Liver (tissue), 9 donors: ENCODE results near the gene CPAMD8. TPM values are rescaled to one million over a fixed set of nuclear protein-coding genes. Genes with fewer than 3 reads are reported as not detected.

Source experiments
- DNase-seq: peaks from one replicate; pipeline ENCODE4 v3.0.0-alpha.2; 2017; ENCODE audit warnings: low spot score
- H3K27ac ChIP-seq, 2 donors: one replicate each; pipeline ENCODE4 v1.7.0; 2013; ENCODE audit warnings: inconsistent platforms in 2 of 2, low read length in 2 of 2, control low read depth in 1 of 2, low read depth in 1 of 2, mild to moderate bottlenecking in 1 of 2
- H3K27me3 ChIP-seq, 4 donors: one replicate each; pipeline versions ENCODE4 v1.6.1 to v1.7.0; 2013; ENCODE audit warnings: low read length in 3 of 4, inconsistent platforms in 1 of 4, mild to moderate bottlenecking in 1 of 4, moderate library complexity in 1 of 4; ENCODE audit not compliant: control insufficient read depth in 4 of 4, insufficient read depth in 4 of 4
- H3K36me3 ChIP-seq, 4 donors: one replicate each; pipeline versions ENCODE4 v1.6.1 to v1.7.0; 2013; ENCODE audit warnings: low read length in 3 of 4, mild to moderate bottlenecking in 3 of 4, low read depth in 1 of 4, moderate library complexity in 1 of 4; ENCODE audit not compliant: control insufficient read depth in 4 of 4, insufficient read depth in 3 of 4
- H3K4me1 ChIP-seq, 4 donors: one replicate each; pipeline versions ENCODE4 v1.6.1 to v1.7.0; 2013; ENCODE audit warnings: low read length in 3 of 4, mild to moderate bottlenecking in 3 of 4, moderate library complexity in 1 of 4; ENCODE audit not compliant: control insufficient read depth in 4 of 4, insufficient read depth in 4 of 4
- H3K4me3 ChIP-seq, 3 donors: one replicate each; pipeline versions ENCODE4 v1.6.1 to v1.7.0; 2013; ENCODE audit warnings: low read length in 3 of 3, control low read depth in 1 of 3, low read depth in 1 of 3, mild to moderate bottlenecking in 1 of 3
- H3K9ac ChIP-seq, 2 donors: one replicate each; pipeline ENCODE4 v1.7.0; 2013; ENCODE audit warnings: low read length in 2 of 2, mild to moderate bottlenecking in 2 of 2, moderate library complexity in 2 of 2, control low read depth in 1 of 2, low read depth in 1 of 2
- H3K9me3 ChIP-seq, 4 donors: one replicate each; pipeline versions ENCODE4 v1.6.1 to v1.7.0; 2013; ENCODE audit warnings: low read length in 3 of 4; ENCODE audit not compliant: control insufficient read depth in 4 of 4
- ATF3 ChIP-seq: IDR thresholded peaks from 2 replicates; pipeline ENCODE4 v1.6.1; 2016; ENCODE audit warnings: antibody characterized with exemption
- FOXA1 ChIP-seq: IDR thresholded peaks from 2 replicates; pipeline ENCODE4 v1.6.1; 2016; ENCODE audit warnings: antibody characterized with exemption
- GABPA ChIP-seq, 2 donors: IDR thresholded peaks in 1 of 2; conservative IDR thresholded peaks in 1 of 2; 2 replicates each; pipeline ENCODE4 v1.6.1; 2016; ENCODE audit warnings: antibody characterized with exemption in 2 of 2, mild to moderate bottlenecking in 1 of 2, moderate library complexity in 1 of 2
- HNF4A ChIP-seq, 2 donors: conservative IDR thresholded peaks; 2 replicates each; pipeline ENCODE4 v1.6.1; 2016; ENCODE audit warnings: antibody characterized with exemption in 2 of 2, mild to moderate bottlenecking in 2 of 2
- HNF4G ChIP-seq: IDR thresholded peaks from 2 replicates; pipeline ENCODE4 v1.6.1; 2016; ENCODE audit warnings: antibody characterized with exemption
- JUND ChIP-seq, 2 donors: IDR thresholded peaks; 2 replicates each; pipeline ENCODE4 v1.6.1; 2016; ENCODE audit warnings: antibody characterized with exemption in 2 of 2
- NR2F2 ChIP-seq: IDR thresholded peaks from 2 replicates; pipeline ENCODE4 v1.6.1; 2016; ENCODE audit warnings: antibody characterized with exemption
- RAD21 ChIP-seq, 2 donors: IDR thresholded peaks; 2 replicates each; pipeline ENCODE4 v1.6.1; 2016; ENCODE audit warnings: antibody characterized with exemption in 2 of 2, mild to moderate bottlenecking in 2 of 2
- REST ChIP-seq: IDR thresholded peaks from 2 replicates; pipeline ENCODE4 v1.6.1; 2016; ENCODE audit warnings: antibody characterized with exemption, mild to moderate bottlenecking
- TAF1 ChIP-seq: conservative IDR thresholded peaks from 2 replicates; pipeline ENCODE4 v1.6.1; 2016; ENCODE audit warnings: antibody characterized with exemption, mild to moderate bottlenecking
- YY1 ChIP-seq: IDR thresholded peaks from 2 replicates; pipeline ENCODE4 v1.6.1; 2016; ENCODE audit warnings: antibody characterized with exemption, mild to moderate bottlenecking
- ZBTB33 ChIP-seq: IDR thresholded peaks from 2 replicates; pipeline ENCODE4 v1.6.1; 2016; ENCODE audit warnings: antibody characterized with exemption
- WGBS: extraction: QIAGEN DNeasy Blood & Tissue Kit; methylation state at CpG from one replicate; pipeline ENCODE4 v1.1.7; 2013; 5-methylcytosine and 5-hydroxymethylcytosine counted together
- polyA plus RNA-seq, 2 donors: library from polyadenylated mRNA; stranded (reverse) in 1 of 2; unstranded in 1 of 2; fragments of 200-250 nt in 1 of 2; fragments of >200 nt in 1 of 2; fragmentation: Nextera tagmentation in 1 of 2; extraction: Ambion mirVana in 1 of 2; gene quantifications; one replicate each; pipeline versions ENCODE4 v1.2.1 to v1.2.3, GENCODE V29; 2013 to 2015
- total RNA-seq, 2 donors: library from RNA; depleted of rRNA; stranded (reverse); fragments of >200 nt; gene quantifications; one replicate each; pipeline ENCODE4 v1.2.3, GENCODE V29; 2014
- donor health status: healthy.
- donor health status: healthy.
- donor health status: healthy.
- donor health status: healthy.
- donor health status: healthy.

Gene CPAMD8
- total and polyA plus RNA-seq, 4 donors: 0.92 to 1.4 (median 1.1) TPM

DNA sequence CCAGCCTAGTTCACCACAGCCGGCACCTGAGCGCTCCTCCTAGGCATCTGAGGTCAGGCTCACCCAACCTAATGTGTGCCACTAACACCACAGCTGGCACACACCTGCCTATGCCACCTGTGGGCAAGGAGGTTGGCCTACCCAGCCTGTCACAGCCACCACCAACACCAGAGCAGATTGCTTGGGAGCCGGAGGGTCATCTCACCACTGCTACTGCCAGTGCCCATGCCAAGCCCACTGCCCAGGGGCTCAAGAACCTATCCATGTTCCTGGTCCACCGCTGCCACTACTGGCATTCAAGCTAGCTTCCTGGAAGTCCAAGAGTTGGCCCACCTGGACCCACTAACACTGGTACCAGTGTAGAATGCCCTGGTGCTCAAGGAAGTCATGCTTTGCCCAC is 95.3 kb downstream of the CPAMD8 start:
- TF ChIP-seq NR2F2 (no peak), TAF1 (no peak), HNF4A (conservative IDR thresholded peaks at IDR 0.05) (no peak), HNF4G (no peak), ATF3 (no peak), FOXA1 (no peak), GABPA (IDR thresholded peaks at IDR 0.05 in 1 of 2, conservative IDR thresholded peaks at IDR 0.05 in 1 of 2) (no peak), ZBTB33 (no peak), RAD21 (IDR thresholded peaks at IDR 0.05) (no peak), REST (no peak)
- H3K9me3 ChIP-seq: peaks cover 0 to 13% (median 6%) of the 10 kb centered on the region in 4 donors
- H3K9ac ChIP-seq: no peak overlapping the region
- H3K4me3 ChIP-seq: no peak overlapping the region
- no peak for DNase-seq
- no peak overlapping the region for H3K27ac ChIP-seq
- 84% methylated on average over 4 of the region's 4 CpGs for WGBS
- H3K4me1 ChIP-seq: no peaks in the 10 kb centered on the region
- H3K36me3 ChIP-seq: no peaks in the 10 kb centered on the region
- no peaks in the 10 kb centered on the region for H3K27me3 ChIP-seq

DNA sequence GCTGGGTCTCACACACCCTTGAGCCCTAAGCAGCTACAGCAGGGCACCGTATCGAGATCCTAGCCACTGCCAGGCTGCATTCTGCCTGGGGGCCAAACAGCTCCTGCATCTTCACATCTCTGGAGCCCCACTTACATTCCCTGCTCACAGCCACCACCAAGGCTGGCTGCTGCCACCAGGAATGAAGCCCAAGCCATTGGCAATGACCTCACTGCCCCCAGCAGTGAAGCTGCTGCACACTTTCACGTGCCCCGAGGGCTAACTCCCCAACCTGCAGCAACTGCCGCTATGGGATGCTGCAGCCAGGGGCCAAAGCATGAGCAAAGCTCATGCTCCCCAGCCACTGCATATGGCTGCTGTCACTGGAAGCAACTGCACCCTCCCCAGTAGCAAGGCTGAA is 95.9 kb downstream of the CPAMD8 start:
- H3K9ac ChIP-seq: no peak overlapping the region
- H3K36me3 ChIP-seq: no peaks in the 10 kb centered on the region
- H3K27ac ChIP-seq: no peak overlapping the region
- H3K4me3 ChIP-seq: no peak overlapping the region
- no peak for TF ChIP-seq ATF3
- no peak for TF ChIP-seq YY1
- no peak for TF ChIP-seq JUND (IDR thresholded peaks at IDR 0.05)
- no peak for TF ChIP-seq ZBTB33
- TF ChIP-seq TAF1: no peak
- no peak for TF ChIP-seq HNF4A (conservative IDR thresholded peaks at IDR 0.05)
- TF ChIP-seq HNF4G: no peak
- no peak for TF ChIP-seq FOXA1
- no peak for TF ChIP-seq REST
- H3K4me1 ChIP-seq: no peaks in the 10 kb centered on the region
- WGBS: 79% methylated on average over 5 of the region's 5 CpGs
- H3K9me3 ChIP-seq: peaks cover 0 to 13% (median 6%) of the 10 kb centered on the region in 4 donors
- DNase-seq: no peak
- H3K27me3 ChIP-seq: no peaks in the 10 kb centered on the region
